Activated naive CD4-positive, alpha-beta T cell treated with Interleukin-2 at 50 U/mL for 16 hours (primary cell): ENCODE measurements around the gene ABHD12.
A peak's percentile ranks its signal among the peaks of the same experiment; 100 is the strongest.
"Not testable (repeated sequence)": the region's sequence is repeated elsewhere in the genome, so short reads cannot be mapped to it uniquely, and the experiment has no call there.

Experiments used
- DNase-seq: peaks from one replicate; pipeline ENCODE4 v3.0.0-alpha.2; 2020

ABHD12 gene

GRCh38 chr20:25390538-25391528 lies at the start of gene ABHD12:
ABHD12 (minus strand) TSS chr20:25390835; CDS start chr20:25390703, 132 bp downstream.
- peak; percentile 95 for DNase-seq

GRCh38 chr20:25439328-25439727 lies 48.7 kb upstream of the ABHD12 start:
- no peak for DNase-seq

DNA sequence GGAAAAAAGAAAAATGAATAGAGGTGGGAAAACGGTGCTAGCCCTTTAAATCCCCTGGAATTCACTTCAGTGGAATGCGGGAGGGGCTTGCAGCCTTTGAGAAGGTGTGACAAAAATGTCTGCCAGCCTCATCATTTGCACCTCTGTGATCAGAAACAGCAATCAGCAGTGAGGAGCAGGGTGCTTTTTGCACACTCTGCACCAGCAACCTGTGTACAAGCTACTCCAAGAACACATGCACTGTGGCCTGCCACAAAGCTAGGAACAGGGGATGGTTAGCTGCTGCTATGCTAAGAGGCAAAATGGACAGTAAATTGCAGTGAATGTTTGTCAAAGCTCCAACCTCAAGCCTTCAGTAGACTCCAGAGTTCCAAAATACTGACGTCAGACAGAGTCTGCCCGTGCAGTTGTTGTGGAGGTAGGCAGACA lies 46.5 kb upstream of the ABHD12 start:
- DNase-seq, result no peak

GRCh38 chr20:25424536-25424935 lies 33.9 kb upstream of the ABHD12 start:
- no peak for DNase-seq

DNA sequence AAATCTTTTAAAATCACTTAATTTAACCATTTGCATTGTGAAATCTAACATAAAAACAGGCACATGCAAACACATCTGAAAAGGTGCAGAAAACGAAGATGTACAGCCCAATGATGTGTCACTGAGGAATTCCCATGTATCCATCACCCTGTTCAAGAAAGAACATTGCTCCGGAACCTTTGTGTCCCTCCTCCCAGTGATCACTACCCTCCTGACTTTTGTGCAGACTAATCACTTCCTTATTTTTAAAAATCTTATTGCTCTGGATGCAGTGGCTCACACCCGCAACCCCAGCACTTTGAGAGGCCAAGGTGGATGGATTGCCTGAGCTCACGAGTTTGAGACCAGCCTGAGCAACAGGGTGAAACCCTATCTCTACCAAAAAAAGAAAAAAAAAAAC lies 31.4 kb upstream of the ABHD12 start:
- DNase-seq, result no peak

DNA sequence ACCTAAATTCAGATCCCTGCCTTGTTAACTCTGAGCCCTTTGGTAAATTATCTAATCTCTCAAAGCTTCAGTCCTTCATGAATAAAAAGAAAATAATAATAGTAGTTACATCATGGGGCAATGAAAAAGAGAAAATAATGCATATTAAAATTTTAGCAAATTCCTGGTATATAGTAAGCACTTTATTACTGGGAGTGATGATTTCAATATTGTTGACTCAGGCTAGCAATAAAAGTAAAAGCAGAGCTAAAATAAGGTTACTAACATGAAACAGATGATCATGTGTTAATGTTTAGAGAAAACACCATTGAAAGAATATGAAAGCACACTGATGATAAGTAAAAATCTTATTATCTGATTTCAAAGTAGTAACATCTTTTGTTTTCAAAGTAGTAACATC lies 30.5 kb upstream of the ABHD12 start:
- no peak for DNase-seq

GRCh38 chr20:25418776-25419175 lies 28.1 kb upstream of the ABHD12 start:
- no peak for DNase-seq

- DNase-seq, result no peak
Observed at GRCh38 chr20:25408890-25409289, 18.3 kb upstream of the ABHD12 start.

- no peak for DNase-seq
Observed at GRCh38 chr20:25408170-25408547, 17.5 kb upstream of the ABHD12 start.

DNA sequence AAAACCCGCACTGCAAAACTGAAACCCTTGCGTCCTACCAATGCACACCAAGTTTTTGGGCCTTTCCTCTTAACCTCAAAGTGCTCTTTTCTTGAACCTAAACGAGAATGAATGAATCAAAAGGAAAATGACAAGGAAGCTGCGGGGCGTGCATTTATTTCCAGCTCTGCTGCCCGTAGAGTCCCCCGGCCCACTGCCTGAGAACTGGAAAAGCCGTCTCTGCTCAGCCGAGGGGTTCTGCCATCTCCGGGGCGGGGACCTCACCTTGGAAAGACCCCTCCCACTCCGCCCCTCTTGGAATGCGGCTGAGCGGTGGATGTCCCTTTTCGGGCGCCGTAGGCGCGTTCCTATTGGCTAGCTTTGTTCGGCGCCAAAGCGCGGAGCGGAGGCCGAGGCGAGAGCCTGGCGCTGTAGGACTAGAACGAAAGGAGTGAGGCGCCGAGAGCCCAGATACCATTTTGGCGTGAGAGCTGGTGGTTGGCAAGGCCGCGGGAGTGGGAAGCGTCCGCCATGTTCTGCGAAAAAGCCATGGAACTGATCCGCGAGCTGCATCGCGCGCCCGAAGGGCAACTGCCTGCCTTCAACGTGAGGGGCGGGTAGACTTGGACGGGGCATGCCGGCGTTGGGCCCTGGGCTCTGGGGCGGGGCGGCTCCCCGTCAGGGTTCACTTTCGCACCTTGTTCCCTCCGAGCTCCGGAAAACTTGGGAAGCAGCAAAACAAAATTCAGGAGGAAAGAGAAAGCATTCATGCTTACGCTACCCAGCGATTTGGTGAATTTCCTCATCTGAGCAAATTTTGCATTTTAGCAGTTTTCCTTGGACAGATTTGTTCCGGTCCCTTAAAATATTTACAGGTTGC lies 16.9 kb upstream of the ABHD12 start, which contains the start of gene GINS1:
TSS of gene GINS1 (plus strand) at position 363 of the 859 bp plus-strand sequence. CDS start at position 511, 148 bp downstream.
- DNase-seq, result peak; percentile 84

DNA sequence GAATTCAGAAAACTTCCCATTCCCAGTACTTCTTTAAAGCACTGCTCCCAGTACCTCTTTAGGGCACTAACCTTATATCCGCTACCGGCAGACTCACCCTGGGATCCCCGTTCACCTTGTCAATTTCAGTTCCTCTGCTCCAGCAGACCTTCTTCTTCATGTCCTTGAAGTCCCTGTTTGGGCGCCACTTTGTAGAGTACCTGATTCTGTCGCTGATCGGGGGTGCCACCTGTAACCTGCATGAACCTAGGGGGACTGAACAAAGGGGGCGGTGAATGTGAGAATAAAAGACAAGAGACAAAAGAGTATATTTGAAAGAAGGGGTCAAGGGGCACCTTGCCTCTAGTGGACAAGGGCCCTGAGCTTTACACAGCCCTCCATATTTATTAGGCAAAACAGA lies 11.9 kb upstream of the ABHD12 start:
- no peak for DNase-seq

GRCh38 chr20:25400291-25400732 lies 9.7 kb upstream of the ABHD12 start:
- DNase-seq, result not testable (repeated sequence)

- DNase-seq, result peak; percentile 14
Observed at GRCh38 chr20:25399037-25399430, 8.4 kb upstream of the ABHD12 start.

- no peak for DNase-seq
Observed at GRCh38 chr20:25398376-25399036, 7.9 kb upstream of the ABHD12 start.

DNA sequence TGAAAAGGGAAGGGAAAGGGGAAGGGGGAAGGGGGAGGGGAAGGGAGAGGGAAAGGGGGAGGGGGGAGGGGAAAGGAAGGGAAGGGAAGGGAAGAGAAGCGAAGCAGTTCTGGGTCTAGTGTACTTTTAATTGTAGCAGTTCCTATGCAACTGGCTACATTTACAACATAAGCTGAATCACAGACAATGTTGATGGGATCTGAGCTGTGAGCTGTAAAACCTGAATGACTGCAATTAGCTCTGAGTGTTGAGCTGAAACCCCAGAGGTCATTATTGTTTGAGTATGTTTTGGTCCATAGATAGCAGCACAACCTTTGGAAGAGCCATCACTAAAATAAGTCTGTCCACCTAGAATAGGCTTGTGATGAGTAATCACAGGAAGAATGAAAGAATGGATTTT lies 7.2 kb upstream of the ABHD12 start:
- no peak for DNase-seq

DNA sequence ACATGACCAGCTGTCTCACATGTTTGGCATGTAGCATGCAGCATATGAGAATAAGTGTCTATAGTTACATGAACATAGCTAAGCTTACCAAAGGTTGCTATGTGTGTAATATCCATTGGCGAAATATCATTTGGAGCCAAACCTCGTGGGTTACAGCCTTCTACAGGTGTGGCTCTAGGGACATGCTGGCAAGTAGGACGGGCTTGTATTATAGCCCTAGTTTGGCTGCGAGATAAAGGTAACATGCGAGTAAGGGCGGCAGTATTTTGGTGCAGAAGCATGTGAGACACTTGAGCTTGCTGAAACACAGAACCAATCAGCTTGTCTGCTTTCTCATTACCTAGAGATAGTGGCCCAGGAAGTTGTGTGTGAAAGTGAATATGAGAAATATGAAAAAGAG lies 6.5 kb upstream of the ABHD12 start:
- DNase-seq, result no peak

GRCh38 chr20:25394996-25395395 lies 4.4 kb upstream of the ABHD12 start:
- DNase-seq, result no peak

DNA sequence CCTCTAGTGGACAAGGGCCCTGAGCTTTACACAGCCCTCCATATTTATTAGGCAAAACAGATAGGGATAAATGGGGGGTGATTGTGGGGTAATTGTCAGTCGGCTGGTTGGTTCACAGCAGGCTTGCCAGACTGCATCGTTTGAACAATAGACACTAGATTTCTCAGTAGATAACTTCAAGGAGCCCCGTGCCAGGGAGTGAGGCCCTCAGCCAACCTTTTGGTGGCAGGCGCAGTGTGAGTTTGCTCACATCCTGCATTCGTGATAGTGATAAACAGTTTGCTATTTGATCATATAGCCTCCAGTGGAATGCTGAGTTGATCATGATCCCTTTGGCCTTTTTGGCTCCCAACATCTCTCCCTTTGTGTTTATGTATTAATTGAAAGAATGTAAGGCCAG lies 3.6 kb upstream of the ABHD12 start:
- DNase-seq, result no peak

- peak; percentile 33 for DNase-seq
Observed at GRCh38 chr20:25389858-25390537, 637 bp downstream of the ABHD12 start.

DNA sequence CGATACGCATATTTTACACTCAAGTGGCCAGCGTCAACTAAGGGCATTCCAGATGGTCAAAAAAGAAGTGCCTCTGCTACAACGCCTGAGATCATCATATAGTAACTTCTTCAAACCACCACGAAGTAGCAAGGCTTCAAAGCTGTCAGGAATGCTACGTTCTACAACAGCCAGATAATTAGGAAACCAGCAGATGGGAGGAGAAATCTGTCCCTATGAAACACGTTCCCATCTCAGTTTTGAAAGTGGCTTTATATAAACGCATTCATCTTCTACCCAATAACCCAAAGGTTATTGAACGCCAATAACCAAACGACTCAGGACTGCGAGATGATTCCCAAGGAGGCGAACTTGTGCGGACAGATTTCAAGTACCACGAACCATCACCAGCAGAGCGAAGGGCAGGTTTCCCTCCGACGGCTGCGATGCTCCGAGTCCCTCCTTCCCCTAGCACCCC lies 1.2 kb downstream of the ABHD12 start:
- no peak for DNase-seq

DNA sequence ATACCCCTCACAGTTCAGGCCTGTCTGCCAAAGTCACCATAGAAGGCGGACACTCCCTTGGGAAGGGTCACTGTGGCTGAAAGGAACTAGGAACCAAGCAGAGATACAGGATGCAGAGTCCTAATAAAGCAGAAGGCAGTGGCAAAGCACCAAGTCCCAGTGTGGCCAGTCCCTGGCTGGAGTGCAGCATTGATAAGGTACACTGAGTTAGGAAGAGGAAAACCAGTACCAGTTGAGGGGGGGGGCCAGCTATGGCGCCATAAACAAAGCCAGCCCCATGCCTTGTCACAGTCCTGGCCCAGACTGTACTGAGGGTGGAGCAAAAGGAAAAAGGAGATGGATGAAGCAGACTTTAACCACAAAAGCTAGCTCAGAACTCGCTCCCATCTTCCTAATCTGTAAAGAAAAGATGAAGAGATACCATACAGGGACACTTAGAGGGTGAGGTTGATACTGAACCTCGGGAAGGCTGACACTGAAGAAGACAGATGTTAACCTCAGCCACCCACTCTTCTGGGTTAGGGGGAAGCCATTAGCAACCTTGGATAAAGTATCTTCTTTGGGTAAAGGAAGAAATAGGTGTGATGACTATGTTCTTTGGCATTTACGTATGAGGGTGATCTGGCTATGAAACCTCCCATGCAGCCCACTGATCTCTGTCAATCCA lies 7.8 kb downstream of the ABHD12 start:
- no peak for DNase-seq
